AG09319 (cell line): Measurements from ENCODE around the gene MX1.

ENCODE experiments used
- DNase-seq: peaks from one replicate; pipeline ENCODE4 v3.0.0-alpha.2; 2010; ENCODE audit warnings: low read depth; ENCODE audit errors: extremely low read depth
- CTCF ChIP-seq: IDR thresholded peaks from 2 replicates; pipeline ENCODE4 v1.5.1; 2011; ENCODE audit warnings: low read depth, mild to moderate bottlenecking, inconsistent platforms, low read length, moderate library complexity

Gene MX1

DNA sequence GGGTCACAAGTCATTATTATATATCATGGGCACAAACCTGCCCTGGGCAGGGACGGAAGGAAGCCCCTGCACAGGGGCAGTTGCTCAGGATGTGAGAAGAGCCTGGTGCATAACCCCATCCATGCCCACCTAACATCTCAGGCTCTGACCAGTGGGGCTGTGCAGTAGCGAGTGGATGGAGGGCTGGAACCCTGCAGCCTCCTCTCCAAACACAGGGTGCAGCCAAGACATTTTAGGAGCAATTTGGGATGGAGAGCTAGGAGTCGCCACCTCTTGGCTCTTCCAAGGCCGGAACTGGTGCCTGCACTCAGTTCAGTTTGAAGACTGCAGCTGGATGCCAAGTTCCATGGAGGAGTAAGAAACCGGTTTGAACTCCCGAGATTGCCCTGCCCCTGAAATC lies 2.8 kb downstream of the MX1 start:
- DNase-seq, result no peak
- no peak for TF ChIP-seq CTCF

DNA sequence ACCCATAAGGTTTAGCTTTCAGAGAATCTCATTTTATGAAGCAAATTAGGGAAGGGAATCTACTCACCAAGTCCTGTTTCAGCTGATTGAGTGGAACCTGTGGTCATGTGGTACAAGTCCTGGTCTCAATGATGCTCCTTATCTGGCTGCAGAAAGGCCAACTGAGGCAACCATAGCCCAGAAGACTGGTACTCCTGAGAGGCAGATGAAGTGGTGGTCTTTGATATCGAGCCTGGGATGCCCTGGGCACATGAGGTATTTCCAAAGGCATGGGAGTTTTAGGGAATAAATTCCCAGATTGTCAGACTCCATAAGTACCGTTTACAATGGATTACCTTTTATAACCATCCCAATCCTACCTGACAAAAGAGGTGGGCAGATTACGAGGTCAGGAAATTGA lies 3.3 kb downstream of the MX1 start:
- DNase-seq, result no peak
- no peak for TF ChIP-seq CTCF

- no peak for DNase-seq
- no peak for TF ChIP-seq CTCF
These were observed 4.0 kb downstream of the MX1 start for GRCh38 chr21:41429925-41430491.

DNA sequence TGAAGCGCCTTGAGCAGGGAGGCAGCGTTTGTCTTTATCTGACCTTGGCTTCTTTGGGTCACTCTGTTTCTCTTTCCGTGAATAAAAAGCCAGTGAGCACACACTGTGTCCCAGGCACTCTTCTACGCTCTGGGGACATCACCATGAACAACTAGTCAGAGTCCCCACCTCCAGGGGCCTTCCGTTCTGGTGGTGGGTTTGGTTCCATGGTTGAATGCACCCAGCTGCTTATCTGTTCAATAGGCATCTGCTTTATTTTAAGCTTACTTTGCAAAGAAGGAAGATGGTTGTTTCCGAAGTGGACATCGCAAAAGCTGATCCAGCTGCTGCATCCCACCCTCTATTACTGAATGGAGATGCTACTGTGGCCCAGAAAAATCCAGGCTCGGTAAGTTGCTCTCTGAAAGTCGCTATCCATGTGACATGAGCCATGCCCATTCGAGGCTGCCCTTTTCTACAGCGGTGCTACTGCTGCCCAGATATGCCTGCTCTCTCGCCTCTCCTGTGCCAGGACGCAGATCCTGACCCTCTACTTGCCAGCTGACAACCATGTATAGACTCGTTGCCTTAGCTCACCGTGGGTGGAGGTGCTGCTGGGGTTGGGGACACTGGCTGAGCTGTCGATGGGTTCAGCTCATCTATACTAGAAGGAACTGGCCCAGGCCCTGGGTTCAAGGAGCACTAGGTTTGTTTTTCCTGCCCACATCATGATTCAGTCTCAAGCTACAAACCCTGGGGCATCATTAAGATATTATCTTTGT lies 5.9 kb downstream of the MX1 start:
- DNase-seq, result no peak
- no peak for TF ChIP-seq CTCF

DNA sequence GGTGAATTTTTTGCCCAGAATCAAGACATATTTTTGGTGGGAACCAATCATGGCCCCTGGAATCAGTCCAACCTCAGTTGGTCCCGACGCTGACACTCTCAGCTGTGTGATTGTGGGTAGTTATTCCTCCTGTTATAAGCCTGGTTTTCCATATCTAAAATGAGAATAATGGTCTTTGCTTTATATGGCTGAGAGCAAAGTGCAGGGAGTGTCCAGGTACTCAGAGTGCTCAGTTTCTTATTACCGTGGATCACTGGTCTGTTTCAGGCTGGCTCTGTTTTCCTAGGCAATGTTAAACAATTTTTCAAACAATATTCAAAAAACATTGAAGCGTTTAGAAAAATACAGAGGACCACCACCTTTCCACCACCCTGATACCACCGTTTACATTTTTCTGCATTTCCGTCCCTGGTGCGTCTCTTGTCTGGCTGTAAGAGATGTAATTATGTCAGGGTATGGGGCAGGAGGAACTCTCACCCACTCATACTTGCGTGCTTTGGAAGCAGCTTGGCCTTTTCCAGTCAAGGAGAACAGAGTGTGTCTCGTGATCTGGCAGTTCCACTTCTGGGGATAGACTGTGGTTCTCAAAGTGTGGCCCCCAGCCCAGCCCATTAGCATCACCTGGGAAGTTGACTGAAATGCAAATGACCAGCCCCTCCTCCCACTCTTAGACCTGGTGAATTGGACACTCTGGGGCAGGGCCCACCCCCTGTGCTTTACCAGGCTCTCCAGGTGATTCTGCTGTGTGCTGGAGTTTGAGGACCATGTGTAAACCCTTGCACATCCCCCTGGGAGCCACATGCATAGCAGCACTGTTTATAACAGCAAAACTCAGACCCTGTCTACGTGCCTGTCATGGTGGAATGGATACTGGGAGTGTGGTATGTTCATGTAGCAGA lies 6.8 kb downstream of the MX1 start:
- TF ChIP-seq CTCF, result no peak
- DNase-seq, result no peak

DNA sequence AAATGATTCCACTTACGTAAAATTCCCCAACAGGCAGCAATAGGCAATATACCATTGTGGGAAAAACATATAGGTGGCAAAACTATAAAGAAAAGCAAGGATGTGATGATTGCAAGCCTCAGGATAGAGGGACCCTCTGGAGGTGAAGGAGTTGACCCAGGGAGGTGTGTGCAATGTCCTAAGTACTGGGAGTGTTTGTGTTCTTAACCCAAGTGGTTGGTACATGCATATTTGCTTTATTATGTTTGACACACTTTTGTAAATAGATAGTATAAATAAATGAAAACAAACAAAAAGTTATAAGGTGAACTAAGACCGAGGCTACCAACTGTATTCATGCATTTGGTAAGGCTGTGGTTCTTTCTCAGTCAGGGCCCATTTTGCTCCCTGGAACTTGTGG lies 7.5 kb downstream of the MX1 start:
- TF ChIP-seq CTCF, result no peak
- DNase-seq, result no peak

- no peak for DNase-seq
- TF ChIP-seq CTCF, result no peak
These were observed 9.7 kb downstream of the MX1 start for GRCh38 chr21:41435706-41436105.
